IMR-90 (cell line): Measurements from ENCODE around the gene GPR107.

ENCODE experiments used
- BHLHE40 ChIP-seq: fragments of 150-350 bp; IDR thresholded peaks from 2 replicates; pipeline ENCODE4 v1.6.1; 2016; ENCODE audit warnings: mild to moderate bottlenecking, low read depth, low read length
- CEBPB ChIP-seq: IDR thresholded peaks from 2 replicates; pipeline ENCODE4 v1.6.1; 2012; ENCODE audit warnings: low read depth, low read length, improper control_type of control experiment
- CTCF ChIP-seq: conservative IDR thresholded peaks from 2 replicates; pipeline ENCODE4 v1.5.1; 2012; ENCODE audit warnings: mild to moderate bottlenecking, low read depth, low read length, improper control_type of control experiment
- ELK1 ChIP-seq: fragments of 150-350 bp; IDR thresholded peaks from 2 replicates; pipeline ENCODE4 v1.6.1; 2016; ENCODE audit warnings: low read depth, mild to moderate bottlenecking, low read length, moderate library complexity, borderline replicate concordance
- MAFK ChIP-seq: IDR thresholded peaks from 2 replicates; pipeline ENCODE4 v1.6.1; 2012; ENCODE audit warnings: low read depth, low read length, improper control_type of control experiment
- MAZ ChIP-seq: IDR thresholded peaks from 2 replicates; pipeline ENCODE4 v1.6.1; 2012; ENCODE audit warnings: low read depth, mild to moderate bottlenecking, low read length, improper control_type of control experiment, moderate library complexity, borderline replicate concordance
- MXI1 ChIP-seq: IDR thresholded peaks from 2 replicates; pipeline ENCODE4 v1.6.1; 2012; ENCODE audit warnings: low read depth, mild to moderate bottlenecking, low read length, moderate library complexity, borderline replicate concordance
- POLR2A ChIP-seq: IDR thresholded peaks from 2 replicates; pipeline ENCODE4 v1.6.1; 2012; ENCODE audit warnings: mild to moderate bottlenecking, low read depth, low read length
- RAD21 ChIP-seq: IDR thresholded peaks from 2 replicates; pipeline ENCODE4 v1.6.1; 2012; ENCODE audit warnings: low read length, improper control_type of control experiment
- RCOR1 ChIP-seq: IDR thresholded peaks from 2 replicates; pipeline ENCODE4 v1.6.1; 2012; ENCODE audit warnings: mild to moderate bottlenecking, low read length, improper control_type of control experiment; ENCODE audit not compliant: insufficient replicate concordance
- RFX5 ChIP-seq: IDR thresholded peaks from 2 replicates; pipeline ENCODE4 v1.8.0; 2012; ENCODE audit warnings: low read depth, mild to moderate bottlenecking, low read length, moderate library complexity
- USF2 ChIP-seq: fragments of 150-350 bp; IDR thresholded peaks from 2 replicates; pipeline ENCODE4 v1.6.1; 2017; ENCODE audit warnings: mild to moderate bottlenecking, antibody characterized with exemption, low read length, low read depth

GRCh38 chr9:130173666-130173983, 119.9 kb downstream of the GPR107 start:
- TF ChIP-seq RFX5 (no peak), CTCF (no peak), MAFK (no peak), MAZ (no peak), RCOR1 (no peak), RAD21 (no peak; the same call in 1 of the 2 replicates), USF2 (no peak), CEBPB (peak; percentile 91), BHLHE40 (no peak), POLR2A (no peak), ELK1 (no peak), MXI1 (no peak)
